Suprapubic skin (tissue), 4 donors: ENCODE measurements around the gene RNASE9.
A peak's percentile ranks its signal among the peaks of the same experiment; 100 is the strongest.

Experiments
- CTCF ChIP-seq, 2 donors: fragments of 200-600 bp in 1 of 2; fragments of 450-650 bp in 1 of 2; sonication (generic) in 1 of 2; IDR thresholded peaks; one replicate each; pipeline ENCODE4 v1.5.1; 2016 to 2019; ENCODE audit warnings: antibody characterized with exemption in 2 of 2, mild to moderate bottlenecking in 1 of 2, moderate library complexity in 1 of 2
- EP300 ChIP-seq: sonication (generic); formaldehyde crosslinking; IDR thresholded peaks from one replicate; pipeline ENCODE4 v1.6.1; 2017; ENCODE audit warnings: antibody characterized with exemption
- POLR2A ChIP-seq, 2 donors: fragments of 450-650 bp; IDR thresholded peaks; one replicate each; pipeline ENCODE4 v1.6.1; 2017; ENCODE audit warnings: antibody characterized with exemption in 2 of 2, mild to moderate bottlenecking in 2 of 2, moderate library complexity in 2 of 2
- POLR2AphosphoS5 ChIP-seq, 3 donors: sonication (generic); formaldehyde crosslinking; IDR thresholded peaks; one replicate each; pipeline ENCODE4 v1.6.1; 2017; ENCODE audit warnings: antibody characterized with exemption in 3 of 3

GRCh38 chr14:20606190-20606901 is 45.5 kb upstream of the RNASE9 start:
- TF ChIP-seq CTCF (IDR thresholded peaks at IDR 0.05) (peak in 1 of 2 donors; percentile 39), POLR2AphosphoS5 (IDR thresholded peaks at IDR 0.05) (no peak), POLR2A (IDR thresholded peaks at IDR 0.05) (no peak), EP300 (no peak)
